Inflammatory macrophage treated with lipopolysaccharide for 1 hour (primary cell): ENCODE measurements around the gene SLC7A7.
A peak's percentile ranks its signal among the peaks of the same experiment; 100 is the strongest.
"Not testable (repeated sequence)": the region's sequence is repeated elsewhere in the genome, so short reads cannot be mapped to it uniquely, and the experiment has no call there.

ENCODE experiments used
- DNase-seq, 2 donors: peaks; one replicate each; pipeline ENCODE4 v3.0.0-alpha.2; 2020 to 2022

Gene SLC7A7

DNA sequence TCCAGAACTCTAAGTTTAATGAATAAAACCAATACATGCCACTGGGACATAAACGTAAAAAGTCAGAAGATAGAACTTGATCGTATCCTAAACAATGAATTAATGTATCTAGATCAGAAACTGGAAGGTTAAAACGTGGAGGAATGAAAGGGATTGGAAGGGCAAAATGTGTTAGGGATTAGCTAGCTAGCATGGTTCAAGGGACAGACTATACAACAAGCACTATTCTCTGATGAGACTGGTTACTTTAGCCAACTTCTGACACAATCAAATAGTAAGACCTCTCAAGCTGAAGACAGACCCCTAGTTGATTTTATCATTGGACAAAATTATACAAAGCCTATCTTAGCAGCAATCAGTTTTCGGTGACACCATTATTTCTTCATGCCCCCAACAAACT lies 67.5 kb downstream of the SLC7A7 start:
- no peak for DNase-seq

DNA sequence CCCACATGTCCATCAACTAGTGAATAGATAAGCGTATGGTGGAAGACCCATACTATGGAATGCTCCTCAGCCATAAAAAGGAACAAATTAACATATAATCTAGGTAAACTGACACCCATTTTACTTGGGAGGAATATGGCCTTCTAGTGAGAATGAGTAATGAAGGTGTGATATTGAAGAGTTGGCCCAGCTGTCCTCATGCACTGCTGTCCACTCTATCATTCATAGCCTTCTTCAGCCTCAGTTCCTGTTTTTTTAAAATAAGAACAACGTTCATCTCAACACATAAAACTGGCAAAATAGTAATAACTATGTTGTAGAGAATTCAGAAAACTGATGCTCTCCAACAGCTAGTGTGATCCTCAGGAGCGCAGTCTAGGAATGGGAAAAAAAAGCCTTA lies 75.2 kb downstream of the SLC7A7 start:
- DNase-seq, result no peak

GRCh38 chr14:22739423-22739822 lies 75.8 kb downstream of the SLC7A7 start:
- no peak for DNase-seq

DNA sequence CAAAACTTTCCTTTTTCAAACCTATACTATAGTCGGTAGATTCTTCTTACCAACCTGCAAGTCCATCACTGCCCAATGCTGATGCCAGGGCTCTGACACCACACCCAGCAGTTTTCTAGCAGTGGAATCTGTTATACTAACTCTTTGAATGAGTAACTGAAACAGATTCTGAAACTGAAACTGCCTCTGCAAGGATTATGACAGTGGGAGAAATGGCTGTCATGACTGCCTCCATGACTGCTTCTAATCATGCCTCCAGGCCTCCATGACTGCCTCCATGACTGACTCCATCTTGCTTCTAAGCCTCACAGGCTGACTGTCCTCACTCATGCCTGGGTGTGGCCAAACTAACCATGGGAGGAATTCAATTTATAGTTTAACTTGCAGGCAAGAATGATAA lies 78.2 kb downstream of the SLC7A7 start:
- peak; percentile 12 to 17 for DNase-seq

GRCh38 chr14:22736384-22736783 lies 78.9 kb downstream of the SLC7A7 start:
- not testable (repeated sequence) for DNase-seq

- no peak for DNase-seq
These were observed 80.1 kb downstream of the SLC7A7 start for GRCh38 chr14:22735096-22735495.

DNA sequence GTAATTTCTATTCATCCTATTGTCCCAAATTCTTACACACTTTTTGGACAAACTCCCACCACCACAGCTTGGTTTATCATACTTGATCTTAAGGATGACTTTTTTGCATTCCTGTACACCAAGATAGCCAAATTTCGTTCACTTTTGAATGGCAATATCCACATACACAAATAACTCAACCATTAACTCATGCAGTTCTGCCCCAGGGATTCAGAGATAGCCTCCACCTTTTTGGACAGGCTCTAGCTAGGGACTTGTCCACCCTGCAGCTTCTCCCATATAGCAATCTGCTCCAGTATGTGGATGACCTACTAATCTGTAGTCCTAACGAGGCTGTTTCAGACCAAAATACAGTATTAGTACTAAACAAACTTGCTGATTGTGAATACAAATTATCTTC lies 81.4 kb downstream of the SLC7A7 start:
- DNase-seq, result no peak

GRCh38 chr14:22732062-22732461 lies 83.2 kb downstream of the SLC7A7 start:
- not testable (repeated sequence) for DNase-seq

DNA sequence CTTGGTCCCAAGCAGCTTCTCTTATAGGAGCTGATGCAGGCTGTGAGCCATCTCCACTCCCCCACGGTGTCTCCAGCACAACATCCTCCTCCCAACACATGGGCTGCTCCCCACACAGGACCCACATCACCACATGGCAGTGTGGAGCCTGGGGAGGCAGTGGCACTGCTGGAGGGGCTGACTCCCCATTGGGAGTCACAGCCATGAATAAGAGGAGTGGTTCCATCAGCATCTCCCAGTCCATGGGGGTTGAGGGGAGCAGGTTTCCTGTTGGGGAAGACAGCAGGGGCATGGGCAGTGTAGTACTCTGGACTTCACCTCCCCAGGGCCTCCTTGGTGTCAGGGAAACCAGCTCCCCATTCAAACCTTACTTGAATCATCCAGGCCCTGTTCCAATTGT lies 89.2 kb downstream of the SLC7A7 start:
- no peak for DNase-seq

GRCh38 chr14:22725374-22725773 lies 89.9 kb downstream of the SLC7A7 start:
- DNase-seq, result not testable (repeated sequence)

- not testable (repeated sequence) for DNase-seq
These were observed 90.4 kb downstream of the SLC7A7 start for GRCh38 chr14:22724847-22725246.

GRCh38 chr14:22723815-22724214 lies 91.4 kb downstream of the SLC7A7 start:
- DNase-seq, result no peak
